H1 (cell line): ENCODE results near the gene XPO6. TPM values are rescaled to one million over a fixed set of nuclear protein-coding genes. Genes with fewer than 3 reads are reported as not detected.

Source experiments
- BACH1 ChIP-seq: IDR thresholded peaks from 2 replicates; pipeline ENCODE4 v1.6.1; 2012; ENCODE audit warnings: low read length, improper control_type of control experiment
- BRCA1 ChIP-seq: IDR thresholded peaks from 2 replicates; pipeline ENCODE4 v1.6.1; 2012; ENCODE audit warnings: low read depth, low read length, improper control_type of control experiment
- polyA plus RNA-seq, 7 experiments: library from polyadenylated mRNA; depleted of rRNA in 3 of 7; stranded (reverse) in 5 of 7; unstranded in 2 of 7; fragments of >200 nt in 5 of 7; fragments of 200-250 nt in 2 of 7; gene quantifications; 1 replicate in 5 of 7; 2 replicates in 1 of 7; 4 replicates in 1 of 7; pipeline versions ENCODE4 v1.2.1 to v1.2.3, GENCODE V29; 2011 to 2013; ENCODE audit warnings: missing spikeins in 2 of 7, mixed read lengths in 2 of 7
- total RNA-seq: library from RNA; stranded (reverse); fragmentation: NEBNext Ultra II Directional; extraction: Animal tissue kit (Norgen Biotek cat#: 25700); gene quantifications from 2 replicates; pipeline ENCODE4 v1.2.1, GENCODE V29; 2021

Gene XPO6
- total and polyA plus RNA-seq, 2 of the 8 experiments (the other 6 are each of a cell fraction or from before 2014, with no cell fraction given): 152 to 254 TPM

DNA sequence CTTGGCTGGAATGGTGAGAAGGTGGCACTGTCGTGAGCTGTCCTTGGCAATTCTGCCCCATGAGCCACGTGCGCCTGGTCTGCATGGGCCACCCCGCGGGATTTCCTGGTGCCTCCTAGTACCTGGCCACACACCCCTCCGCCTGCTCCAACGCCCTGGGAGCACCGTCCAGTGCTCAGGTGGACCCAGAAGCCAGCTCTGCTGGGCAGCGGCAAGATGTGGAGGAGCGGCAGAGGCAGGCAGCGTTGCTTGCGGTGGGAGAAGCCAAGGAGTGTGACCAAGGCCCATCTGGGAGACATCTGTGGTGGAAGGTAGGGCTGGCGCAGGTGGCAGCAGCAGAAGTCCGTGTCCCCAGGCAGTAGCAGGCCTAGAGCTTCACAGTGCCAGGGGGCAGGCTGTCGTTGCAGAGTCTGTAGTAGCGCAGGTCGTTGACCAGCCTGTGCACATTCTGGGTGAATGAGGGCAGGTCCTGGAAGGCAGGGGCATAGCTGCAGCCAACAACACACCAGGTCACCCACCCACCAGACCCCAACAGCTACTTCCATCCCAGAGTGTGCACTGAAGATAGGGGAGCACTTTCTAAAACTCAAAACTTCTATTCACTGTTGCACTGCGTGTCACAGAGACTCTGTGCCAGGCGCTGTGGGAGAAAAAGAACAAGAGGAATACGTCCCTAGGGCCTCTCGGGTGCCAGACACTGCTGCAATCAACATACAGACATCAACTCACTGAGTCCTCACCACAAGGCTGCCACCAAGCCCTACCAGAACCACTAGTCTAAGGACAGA lies 113.4 kb downstream of the XPO6 start (continued):
- TF ChIP-seq BRCA1 (no peak), BACH1 (no peak)
- TF ChIP-seq, all 59 proteins: peak for 0
